HG03095 (cell line): ENCODE measurements around the gene ANKRD50.

Experiments used
- ATAC-seq: cut with Tn5 transposase; IDR thresholded peaks from one replicate; pipeline ENCODE4 v1.9.1; 2021; ENCODE audit warnings: moderate library complexity; ENCODE audit not compliant: unreplicated experiment

ANKRD50 gene

GRCh38 chr4:124708517-124709300 is 3.8 kb downstream of the ANKRD50 start:
- ATAC-seq, result no peak

GRCh38 chr4:124705393-124705792 is 7.1 kb downstream of the ANKRD50 start:
- ATAC-seq, result no peak

- ATAC-seq, result no peak
These were observed 9.4 kb downstream of the ANKRD50 start for GRCh38 chr4:124703154-124703553.

- ATAC-seq, result no peak
These were observed 15.1 kb downstream of the ANKRD50 start for GRCh38 chr4:124697441-124697840.

GRCh38 chr4:124696182-124696581 is 16.4 kb downstream of the ANKRD50 start:
- ATAC-seq, result no peak

- no peak for ATAC-seq
These were observed 17.5 kb downstream of the ANKRD50 start for GRCh38 chr4:124694946-124695598.

- ATAC-seq, result no peak
These were observed 18.2 kb downstream of the ANKRD50 start for GRCh38 chr4:124694306-124694705.

GRCh38 chr4:124691801-124692200 is 20.7 kb downstream of the ANKRD50 start:
- no peak for ATAC-seq

- ATAC-seq, result no peak
These were observed 26.3 kb downstream of the ANKRD50 start for GRCh38 chr4:124686279-124686678.

GRCh38 chr4:124685851-124686250 is 26.7 kb downstream of the ANKRD50 start:
- no peak for ATAC-seq

- no peak for ATAC-seq
These were observed 28.2 kb downstream of the ANKRD50 start for GRCh38 chr4:124684301-124684700.

GRCh38 chr4:124682384-124682783 is 30.1 kb downstream of the ANKRD50 start:
- ATAC-seq, result no peak

- ATAC-seq, result no peak
These were observed 46.0 kb downstream of the ANKRD50 start for GRCh38 chr4:124666496-124666895.

- no peak for ATAC-seq
These were observed 53.7 kb downstream of the ANKRD50 start for GRCh38 chr4:124658795-124659194.

- ATAC-seq, result no peak
These were observed 61.9 kb downstream of the ANKRD50 start for GRCh38 chr4:124650614-124651013.

GRCh38 chr4:124647599-124647998 is 64.9 kb downstream of the ANKRD50 start:
- ATAC-seq, result no peak

GRCh38 chr4:124644621-124645020 is 67.9 kb downstream of the ANKRD50 start:
- no peak for ATAC-seq

- no peak for ATAC-seq
These were observed 69.7 kb downstream of the ANKRD50 start for GRCh38 chr4:124642846-124643245.

- ATAC-seq, result no peak
These were observed 70.7 kb downstream of the ANKRD50 start for GRCh38 chr4:124641715-124642381.

GRCh38 chr4:124640022-124640730 is 72.4 kb downstream of the ANKRD50 start:
- no peak for ATAC-seq

- ATAC-seq, result no peak
These were observed 75.2 kb downstream of the ANKRD50 start for GRCh38 chr4:124637321-124637720.
